Inflammatory macrophage treated with lipopolysaccharide for 4 hours (primary cell): ENCODE measurements around the gene NCOA3.
"Not testable (repeated sequence)": the region's sequence is repeated elsewhere in the genome, so short reads cannot be mapped to it uniquely, and the experiment has no call there.

ENCODE experiments used
- DNase-seq: peaks from one replicate; pipeline ENCODE4 v3.0.0-alpha.2; 2020

NCOA3 gene

GRCh38 chr20:47571426-47571825, 69.7 kb downstream of the NCOA3 start:
- no peak for DNase-seq

- no peak for DNase-seq
Observed at GRCh38 chr20:47572105-47572729, 70.5 kb downstream of the NCOA3 start.

DNA sequence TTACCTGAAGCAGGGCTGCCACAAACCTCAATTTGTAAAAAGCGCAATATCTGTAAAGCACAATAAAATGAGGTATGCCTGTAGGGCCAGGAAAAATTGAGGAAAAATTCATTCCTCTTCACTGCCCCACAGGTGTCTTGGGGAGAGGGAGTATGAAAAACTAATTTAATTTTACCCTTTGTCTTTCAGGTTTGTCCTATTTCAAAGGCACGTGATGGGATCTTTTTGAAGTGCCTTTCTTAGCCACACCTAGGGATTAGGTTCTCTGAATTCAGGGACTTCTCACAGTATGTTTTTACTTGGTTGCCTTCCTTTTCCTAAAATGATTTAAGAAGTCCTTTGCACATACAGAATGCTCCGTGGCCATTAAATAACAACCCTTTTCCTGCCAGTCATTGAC, 71.9 kb downstream of the NCOA3 start:
- DNase-seq, result no peak

DNA sequence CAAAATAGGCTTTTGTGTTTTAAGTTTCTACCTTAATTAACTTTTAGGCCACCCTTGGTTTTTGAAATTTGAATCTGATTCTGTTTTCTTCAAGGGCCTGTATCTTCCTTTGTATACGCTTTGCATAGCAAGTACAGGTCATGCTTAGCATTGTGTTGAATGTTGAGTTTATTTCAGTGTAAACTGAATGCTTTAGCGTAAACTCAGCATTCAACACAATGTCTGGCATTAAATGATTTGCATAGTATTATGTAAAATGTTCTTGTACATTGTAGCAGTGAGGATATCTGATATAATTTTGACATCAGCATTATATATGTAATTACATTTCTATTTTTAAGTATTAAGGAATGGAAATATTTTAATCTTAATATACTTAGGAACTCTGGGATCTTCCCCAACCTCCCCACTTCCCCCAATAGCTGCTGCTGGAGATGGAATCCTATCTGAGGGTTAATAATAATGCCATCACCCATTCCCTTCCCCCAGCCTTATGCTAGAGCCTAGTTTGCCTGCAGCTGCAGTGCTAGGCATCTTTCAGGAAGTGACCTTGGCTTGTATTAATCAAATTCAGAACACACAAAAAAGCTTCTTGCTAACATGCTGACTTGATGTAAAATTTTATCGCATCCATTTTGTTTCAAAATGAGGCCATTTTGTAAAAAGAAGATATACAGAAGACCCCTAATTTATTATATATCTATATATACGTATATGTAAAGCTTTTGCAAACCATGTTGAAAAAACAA, 73.1 kb downstream of the NCOA3 start:
- DNase-seq, result no peak

GRCh38 chr20:47576516-47577033, 74.9 kb downstream of the NCOA3 start:
- DNase-seq, result peak; percentile 79

- DNase-seq, result no peak
Observed at GRCh38 chr20:47577314-47577713, 75.6 kb downstream of the NCOA3 start.

DNA sequence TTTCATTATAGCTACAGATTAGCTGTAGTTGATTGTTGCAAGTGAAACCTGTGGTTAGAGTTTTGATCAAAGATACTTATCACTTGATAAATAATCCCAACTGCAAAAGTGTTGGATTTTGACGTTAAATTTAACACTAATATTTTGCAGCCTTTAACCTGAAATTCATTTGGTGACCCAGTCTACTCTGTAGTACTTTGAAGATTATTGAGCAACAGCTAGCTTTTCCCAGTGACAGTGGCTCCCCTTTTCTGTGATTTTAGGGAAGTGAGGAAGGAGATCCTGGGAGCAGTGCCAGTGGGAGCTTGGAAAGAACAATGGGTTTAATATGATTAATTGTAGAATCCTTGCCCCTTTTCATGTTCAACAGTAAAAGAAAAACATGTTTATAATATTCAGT, 76.9 kb downstream of the NCOA3 start:
- DNase-seq, result no peak

DNA sequence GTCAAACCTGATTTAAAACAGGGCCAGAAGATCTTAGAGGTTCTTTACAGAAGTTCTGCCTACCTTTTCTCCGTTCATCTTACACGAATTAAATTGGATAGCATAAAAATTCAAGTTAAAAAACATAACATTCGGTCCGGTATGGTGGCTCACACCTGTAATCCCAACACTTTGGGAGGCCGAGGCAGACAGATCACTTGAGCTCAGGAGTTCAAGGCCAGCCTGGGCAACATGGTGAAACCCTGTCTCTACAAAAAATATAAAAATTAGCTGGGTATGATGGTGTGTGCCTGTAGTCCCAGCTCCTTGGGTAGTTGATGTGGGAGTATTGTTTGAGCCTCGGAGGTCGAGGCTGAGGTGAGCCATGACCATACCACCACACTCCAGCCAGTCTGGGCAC, 79.0 kb downstream of the NCOA3 start:
- DNase-seq, result not testable (repeated sequence)

- DNase-seq, result no peak
Observed at GRCh38 chr20:47581090-47581489, 79.4 kb downstream of the NCOA3 start.

DNA sequence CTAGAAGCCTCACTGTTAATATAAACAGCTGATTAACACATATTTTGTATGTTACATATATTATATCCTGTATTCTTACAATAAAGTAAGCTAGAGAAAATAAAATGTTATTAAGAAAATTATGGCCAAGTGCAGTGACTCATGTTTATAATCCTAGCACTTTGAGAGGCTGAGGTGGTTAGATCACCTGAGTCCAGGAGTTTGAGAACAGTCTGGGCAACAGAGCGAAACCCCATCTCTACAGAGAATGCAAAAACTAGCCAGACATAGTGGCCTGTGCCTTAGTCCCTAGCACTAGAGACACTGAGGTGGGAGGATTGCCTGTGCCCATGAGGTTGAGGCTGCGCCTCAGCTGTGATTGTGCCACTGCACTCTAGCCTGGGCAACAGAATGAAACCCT, 81.9 kb downstream of the NCOA3 start:
- DNase-seq, result no peak

DNA sequence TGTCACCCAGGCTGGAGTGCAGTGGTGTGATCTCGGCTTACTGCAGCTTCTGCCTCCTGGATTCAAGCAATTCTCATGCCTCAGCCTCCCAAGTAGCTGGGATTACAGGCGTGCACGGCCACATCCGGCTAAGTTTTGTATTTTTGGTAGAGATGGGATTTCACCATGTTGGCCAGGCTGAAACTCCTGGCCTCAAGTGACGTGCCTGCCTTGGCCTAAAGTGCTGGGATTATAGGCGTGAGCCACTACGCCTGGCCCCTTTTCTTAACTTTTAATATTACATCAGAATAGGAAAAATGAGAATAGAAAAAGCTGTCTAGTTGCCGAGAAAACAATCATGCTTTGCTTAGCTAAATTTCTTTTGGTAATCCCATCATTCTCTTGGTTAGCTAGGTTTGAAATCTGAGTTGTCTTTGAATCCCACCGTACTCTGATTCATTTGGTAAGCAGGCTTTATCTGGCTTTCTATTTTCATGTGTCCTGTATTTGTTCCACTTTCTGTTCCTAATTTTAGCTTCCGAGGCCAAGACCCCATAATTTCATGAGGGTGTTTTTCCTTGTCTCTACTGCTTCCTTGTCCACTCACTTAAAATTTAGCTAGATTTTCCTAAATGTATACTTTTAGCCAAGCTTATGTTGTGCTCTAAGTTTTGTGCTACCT, 83.5 kb downstream of the NCOA3 start:
- DNase-seq, result peak; percentile 7

GRCh38 chr20:47586649-47587294, 85.1 kb downstream of the NCOA3 start:
- DNase-seq, result no peak

DNA sequence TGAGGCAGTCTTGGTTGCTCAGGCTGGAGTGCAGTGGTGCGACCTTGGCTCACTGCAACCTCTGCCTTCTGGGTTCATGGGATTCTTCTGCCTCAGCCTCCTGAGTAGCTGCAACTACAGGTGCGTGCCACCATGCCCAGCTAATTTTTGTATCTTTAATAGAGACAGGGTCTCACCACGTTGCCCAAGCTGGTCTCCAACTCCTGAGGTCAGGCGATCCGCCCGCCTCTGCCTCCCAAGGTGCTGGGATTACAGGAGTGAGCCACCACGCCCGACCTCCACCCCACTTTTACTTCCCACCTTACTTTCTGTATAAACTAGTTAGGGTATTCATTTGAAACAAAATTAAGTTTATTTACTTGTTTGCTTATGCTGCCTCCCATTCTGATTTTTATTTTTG, 86.5 kb downstream of the NCOA3 start:
- DNase-seq, result no peak

DNA sequence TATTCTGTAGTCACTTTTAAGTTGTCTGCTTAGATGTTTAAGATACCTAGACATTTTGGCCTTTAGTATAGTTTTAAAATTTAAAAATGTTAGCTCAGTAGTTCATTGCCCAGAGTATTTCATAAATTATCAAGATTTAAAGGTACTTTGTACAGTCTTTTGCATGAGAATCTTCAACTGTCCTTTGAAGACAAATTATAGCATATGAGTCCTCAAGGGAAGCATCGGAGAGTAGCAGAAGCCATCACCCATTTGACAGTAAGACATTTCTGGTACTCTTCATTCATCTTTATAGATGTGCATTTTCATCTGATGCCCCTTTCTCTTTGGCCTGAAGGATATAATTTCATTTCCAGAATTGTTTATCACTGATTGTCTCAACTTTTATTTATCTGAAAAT, 89.5 kb downstream of the NCOA3 start:
- no peak for DNase-seq

DNA sequence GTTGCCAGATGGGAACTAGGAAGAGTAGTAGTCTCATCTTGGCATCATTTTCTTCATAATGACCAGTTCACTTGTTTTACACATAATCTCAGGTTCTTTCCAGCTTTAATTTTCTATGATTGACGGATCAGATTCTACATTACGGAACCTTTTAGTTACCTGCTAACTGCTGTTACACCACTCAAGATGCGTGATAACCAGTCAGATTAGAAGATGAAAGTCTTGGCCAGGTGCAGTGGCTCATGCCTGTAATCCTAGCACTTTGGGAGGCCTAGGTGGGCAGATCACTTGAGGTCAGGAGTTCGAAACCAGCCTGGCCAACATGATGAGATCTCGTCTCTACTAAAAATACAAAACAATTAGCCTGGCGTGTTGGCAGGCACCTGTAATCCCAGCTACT, 92.5 kb downstream of the NCOA3 start:
- DNase-seq, result no peak

DNA sequence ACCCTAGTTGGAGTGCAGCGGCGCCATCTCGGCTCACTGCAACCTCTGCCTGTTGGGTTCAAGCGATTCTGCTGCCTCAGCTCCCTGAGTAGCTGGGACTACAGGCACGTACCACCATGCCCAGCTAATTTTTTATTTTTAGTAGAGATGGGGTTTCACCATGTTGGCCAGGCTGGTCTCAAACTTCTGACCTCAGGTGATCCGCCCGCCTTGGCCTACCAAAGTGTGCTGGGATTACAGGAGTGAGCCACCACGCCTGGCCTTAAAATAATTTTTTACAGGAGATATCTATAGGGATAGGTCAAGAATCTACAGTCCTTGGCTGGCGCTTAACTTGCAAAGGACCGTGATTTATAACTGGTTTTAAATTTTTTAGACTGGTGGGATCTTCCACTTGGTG, 93.5 kb downstream of the NCOA3 start:
- DNase-seq, result not testable (repeated sequence)

GRCh38 chr20:47596003-47596571, 94.4 kb downstream of the NCOA3 start:
- DNase-seq, result no peak

DNA sequence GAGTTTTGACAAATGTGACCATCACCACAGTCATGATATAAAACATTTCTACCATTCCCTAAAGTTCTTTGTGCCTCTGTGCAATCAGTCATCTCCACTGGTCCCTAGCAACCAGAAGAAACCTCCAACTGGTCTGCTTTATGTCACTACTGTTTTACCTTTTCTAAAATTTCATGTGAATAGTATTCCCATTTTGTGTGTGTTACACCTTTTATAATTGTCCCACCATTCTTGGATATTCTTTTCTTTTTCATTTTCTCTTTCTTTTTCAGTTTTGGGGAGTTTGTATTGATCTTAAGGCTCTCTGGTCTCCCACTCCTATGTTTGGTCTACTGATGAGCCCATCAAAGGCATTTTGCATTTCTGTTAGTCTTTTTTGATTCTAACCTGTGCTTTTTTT, 95.4 kb downstream of the NCOA3 start:
- no peak for DNase-seq

GRCh38 chr20:47598911-47599744, 97.4 kb downstream of the NCOA3 start:
- DNase-seq, result no peak

DNA sequence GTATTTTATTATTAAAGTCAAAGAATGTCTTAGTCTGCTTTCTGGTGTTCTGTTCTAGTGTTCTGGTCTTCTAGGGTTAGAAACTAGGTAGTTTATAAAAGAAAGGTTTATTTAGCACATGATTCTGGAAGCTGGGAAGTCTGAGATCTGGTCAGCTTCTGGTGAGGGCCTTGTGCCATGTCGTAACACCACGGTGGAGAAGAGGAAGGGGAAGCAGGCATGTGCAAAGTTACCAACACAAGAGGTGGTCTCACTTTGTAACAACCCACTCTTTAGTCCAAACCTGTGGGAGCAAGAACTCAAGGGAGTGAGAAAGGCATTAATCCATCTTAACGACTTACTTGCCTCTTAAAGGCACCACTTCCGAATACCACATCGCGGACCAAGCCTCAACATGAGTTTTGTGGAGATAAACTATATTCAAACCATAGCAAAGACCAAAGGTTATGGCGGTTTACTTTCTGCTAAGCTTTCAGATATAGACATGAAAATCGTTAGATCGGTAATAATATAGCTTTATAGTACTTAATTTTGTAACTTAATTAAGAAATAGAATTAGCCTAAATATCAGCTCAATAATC, 99.4 kb downstream of the NCOA3 start:
- DNase-seq, result peak; percentile 3

GRCh38 chr20:47603260-47603659, 101.6 kb downstream of the NCOA3 start:
- DNase-seq, result no peak
